Progenitor cell of endocrine pancreas (in vitro differentiated cells): ENCODE data around the gene ADAMTS12. TPM values are rescaled to one million over a fixed set of nuclear protein-coding genes. Genes with fewer than 3 reads are reported as not detected.
"Not testable (repeated sequence)": the region's sequence is repeated elsewhere in the genome, so short reads cannot be mapped to it uniquely, and the experiment has no call there.

ENCODE experiments used
- DNase-seq: peaks from one replicate; pipeline ENCODE4 v3.0.0; 2021; ENCODE audit warnings: low spot score; ENCODE audit not compliant: unreplicated experiment
- H3K27ac Mint-ChIP-seq: 2 replicates; pipeline ENCODE4 v1.8.0; 2021; ENCODE audit warnings: mild to moderate bottlenecking, moderate library complexity, mixed read lengths
- H3K27me3 Mint-ChIP-seq: 2 replicates; pipeline ENCODE4 v1.8.0; 2021; ENCODE audit warnings: mixed read lengths
- H3K36me3 Mint-ChIP-seq: 2 replicates; pipeline ENCODE4 v1.8.0; 2022; ENCODE audit warnings: mixed read lengths; ENCODE audit not compliant: insufficient read depth
- H3K4me1 Mint-ChIP-seq: 2 replicates; pipeline ENCODE4 v1.8.0; 2021; ENCODE audit warnings: low read depth, mixed read lengths
- H3K4me3 Mint-ChIP-seq: 2 replicates; pipeline ENCODE4 v1.8.0; 2021; ENCODE audit warnings: low read depth, mild to moderate bottlenecking, moderate library complexity, mixed read lengths
- H3K9me3 Mint-ChIP-seq: 2 replicates; pipeline ENCODE4 v1.8.0; 2021; ENCODE audit warnings: low read depth, mixed read lengths
- total RNA-seq: library from RNA; stranded (reverse); gene quantifications from 2 replicates; pipeline ENCODE4 v1.2.1, GENCODE V29; 2021
- TF ChIP-seq, protein P1 (sequence below): fragments of 200-600 bp; sonication (generic); IDR thresholded peaks from one replicate; pipeline ENCODE4 v1.5.0; 2021; ENCODE audit warnings: antibody characterized with exemption, mild to moderate bottlenecking; ENCODE audit not compliant: unreplicated experiment

ADAMTS12 gene
- total RNA-seq, 1 donor from 2014 or later = 5.2 TPM

- Mint-ChIP-seq H3K4me3 (no peak overlapping the region), H3K9me3 (no peaks in the 10 kb centered on the region), H3K36me3 (no peaks in the 10 kb centered on the region), H3K4me1 (peaks cover 9% of the 10 kb centered on the region), H3K27ac (no peak overlapping the region), H3K27me3 (no peaks in the 10 kb centered on the region)
- no peak for DNase-seq
- TF ChIP-seq, protein P1, sequence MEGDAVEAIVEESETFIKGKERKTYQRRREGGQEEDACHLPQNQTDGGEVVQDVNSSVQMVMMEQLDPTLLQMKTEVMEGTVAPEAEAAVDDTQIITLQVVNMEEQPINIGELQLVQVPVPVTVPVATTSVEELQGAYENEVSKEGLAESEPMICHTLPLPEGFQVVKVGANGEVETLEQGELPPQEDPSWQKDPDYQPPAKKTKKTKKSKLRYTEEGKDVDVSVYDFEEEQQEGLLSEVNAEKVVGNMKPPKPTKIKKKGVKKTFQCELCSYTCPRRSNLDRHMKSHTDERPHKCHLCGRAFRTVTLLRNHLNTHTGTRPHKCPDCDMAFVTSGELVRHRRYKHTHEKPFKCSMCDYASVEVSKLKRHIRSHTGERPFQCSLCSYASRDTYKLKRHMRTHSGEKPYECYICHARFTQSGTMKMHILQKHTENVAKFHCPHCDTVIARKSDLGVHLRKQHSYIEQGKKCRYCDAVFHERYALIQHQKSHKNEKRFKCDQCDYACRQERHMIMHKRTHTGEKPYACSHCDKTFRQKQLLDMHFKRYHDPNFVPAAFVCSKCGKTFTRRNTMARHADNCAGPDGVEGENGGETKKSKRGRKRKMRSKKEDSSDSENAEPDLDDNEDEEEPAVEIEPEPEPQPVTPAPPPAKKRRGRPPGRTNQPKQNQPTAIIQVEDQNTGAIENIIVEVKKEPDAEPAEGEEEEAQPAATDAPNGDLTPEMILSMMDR = no peak
Measured at GRCh38 chr5:33925278-33925677, 33.5 kb upstream of the ADAMTS12 start.

GRCh38 chr5:33921002-33921401 is 29.2 kb upstream of the ADAMTS12 start:
- no peak overlapping the region for H3K4me3 Mint-ChIP-seq
- peaks cover 19% of the 10 kb centered on the region for H3K9me3 Mint-ChIP-seq
- TF ChIP-seq, protein P1 = no peak
- DNase-seq = no peak
- H3K27ac Mint-ChIP-seq = no peak overlapping the region
- no peaks in the 10 kb centered on the region for H3K27me3 Mint-ChIP-seq
- no peaks in the 10 kb centered on the region for H3K36me3 Mint-ChIP-seq
- H3K4me1 Mint-ChIP-seq = no peaks in the 10 kb centered on the region

DNA sequence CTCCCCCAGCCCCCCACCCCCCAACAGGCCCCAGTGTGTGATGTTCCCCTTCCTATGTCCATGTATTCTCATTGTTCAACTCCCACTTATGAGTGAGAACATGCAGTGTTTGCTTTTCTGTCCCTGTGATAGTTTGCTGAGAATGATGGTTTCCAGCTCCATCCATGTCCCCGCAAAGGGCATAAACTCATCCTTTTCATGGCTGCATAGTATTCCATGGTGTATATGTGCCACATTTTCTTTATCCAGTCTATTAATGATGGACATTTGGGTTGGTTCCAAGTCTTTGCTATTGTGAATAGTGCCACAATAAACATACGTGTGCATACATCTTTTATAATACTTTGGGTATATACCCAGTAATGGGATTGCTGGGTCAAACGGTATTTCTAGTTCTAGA is 23.1 kb upstream of the ADAMTS12 start:
- DNase-seq, H3K36me3 Mint-ChIP-seq, H3K4me1 Mint-ChIP-seq, H3K27me3 Mint-ChIP-seq, H3K4me3 Mint-ChIP-seq, H3K27ac Mint-ChIP-seq: not testable (repeated sequence)
- H3K9me3 Mint-ChIP-seq = peaks cover 30% of the 10 kb centered on the region

DNA sequence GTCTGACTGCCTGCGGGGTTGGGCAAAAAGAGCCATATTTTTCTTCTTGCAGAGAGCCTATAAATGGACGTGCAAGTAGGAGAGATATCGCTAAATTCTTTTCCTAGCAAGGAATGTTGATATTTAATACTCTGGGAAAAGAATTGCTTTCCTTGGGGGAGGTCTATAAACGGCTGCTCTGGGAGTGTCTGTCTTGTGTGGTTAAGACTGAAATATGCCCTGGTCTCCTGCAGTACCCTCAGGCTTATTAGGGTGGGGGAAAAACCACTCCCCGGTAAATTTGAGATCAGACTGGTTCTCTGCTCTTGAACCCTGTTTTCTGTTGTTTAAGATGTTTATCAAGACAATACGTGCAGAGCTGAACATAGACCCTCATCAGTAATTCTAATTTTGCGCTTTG is 14.5 kb upstream of the ADAMTS12 start:
- H3K9me3 Mint-ChIP-seq = peaks cover 33% of the 10 kb centered on the region
- H3K27ac Mint-ChIP-seq, H3K4me1 Mint-ChIP-seq: not testable (repeated sequence)

DNA sequence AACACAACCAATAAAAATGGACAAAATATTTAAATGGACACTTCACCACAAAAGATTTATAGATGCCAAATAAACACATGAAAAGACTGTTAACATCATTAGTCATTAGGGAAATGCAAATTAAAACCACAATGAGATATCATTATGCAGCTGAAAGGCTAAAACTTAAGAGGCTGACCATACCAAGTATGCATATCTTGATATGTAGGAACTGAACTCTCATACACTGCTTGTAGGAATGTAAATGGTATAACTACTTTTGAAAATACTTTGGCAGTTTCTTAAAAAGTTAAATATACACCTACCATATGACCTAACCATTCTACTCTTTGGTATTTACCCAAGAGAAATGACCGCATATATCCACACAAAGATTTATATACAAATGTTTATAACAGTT is 13.6 kb upstream of the ADAMTS12 start:
- peaks cover 33% of the 10 kb centered on the region for H3K9me3 Mint-ChIP-seq
- no peak overlapping the region for H3K4me3 Mint-ChIP-seq
- H3K4me1 Mint-ChIP-seq = no peaks in the 10 kb centered on the region
- no peak overlapping the region for H3K27ac Mint-ChIP-seq
- TF ChIP-seq, protein P1 = no peak
- no peaks in the 10 kb centered on the region for H3K27me3 Mint-ChIP-seq
- H3K36me3 Mint-ChIP-seq = peaks cover 4% of the 10 kb centered on the region
- DNase-seq = no peak

More for the DNA sequence above, 14.5 kb upstream of the ADAMTS12 start:
- not testable (repeated sequence) for H3K4me3 Mint-ChIP-seq, H3K27me3 Mint-ChIP-seq, H3K36me3 Mint-ChIP-seq, DNase-seq

GRCh38 chr5:33903118-33903517 is 11.3 kb upstream of the ADAMTS12 start:
- H3K9me3 Mint-ChIP-seq = peaks cover 30% of the 10 kb centered on the region
- TF ChIP-seq, protein P1 = no peak
- no peak overlapping the region for H3K27ac Mint-ChIP-seq
- H3K4me3 Mint-ChIP-seq = no peak overlapping the region
- peaks cover 4% of the 10 kb centered on the region for H3K36me3 Mint-ChIP-seq
- H3K27me3 Mint-ChIP-seq = no peaks in the 10 kb centered on the region
- H3K4me1 Mint-ChIP-seq = no peaks in the 10 kb centered on the region
- no peak for DNase-seq
